Type B pancreatic cell (in vitro differentiated cells): ENCODE measurements around the gene ATP11C. TPM values are rescaled to one million over a fixed set of nuclear protein-coding genes. Genes with fewer than 3 reads are reported as not detected.

ENCODE experiments used
- DNase-seq: peaks from one replicate; pipeline ENCODE4 v3.0.0; 2021; ENCODE audit warnings: mixed read lengths; ENCODE audit not compliant: unreplicated experiment; ENCODE audit errors: extremely low spot score
- H3K27ac Mint-ChIP-seq: 2 replicates; pipeline ENCODE4 v1.8.0; 2021; ENCODE audit warnings: mild to moderate bottlenecking, mixed read lengths
- H3K27me3 Mint-ChIP-seq: 2 replicates; pipeline ENCODE4 v1.8.0; 2021; ENCODE audit warnings: mixed read lengths
- H3K36me3 Mint-ChIP-seq: 2 replicates; pipeline ENCODE4 v1.8.0; 2021; ENCODE audit warnings: mixed read lengths
- H3K4me1 Mint-ChIP-seq: one replicate; pipeline ENCODE4 v1.8.0; 2021; ENCODE audit warnings: mixed read lengths; ENCODE audit not compliant: unreplicated experiment
- H3K4me3 Mint-ChIP-seq: 2 replicates; pipeline ENCODE4 v1.8.0; 2021; ENCODE audit warnings: mild to moderate bottlenecking, mixed read lengths
- H3K9me3 Mint-ChIP-seq: 2 replicates; pipeline ENCODE4 v1.8.0; 2021; ENCODE audit warnings: mixed read lengths
- total RNA-seq: library from RNA; stranded (reverse); gene quantifications from 2 replicates; pipeline ENCODE4 v1.2.1, GENCODE V29; 2021; ENCODE audit warnings: low replicate concordance
- TF ChIP-seq, protein P1 (sequence below): fragments of 200-600 bp; sonication (generic); conservative IDR thresholded peaks from 2 replicates; pipeline ENCODE4 v1.5.0; 2021; ENCODE audit warnings: antibody characterized with exemption, mild to moderate bottlenecking

ATP11C gene
- total RNA-seq, 1 donor from 2014 or later: 18.9 TPM

DNA sequence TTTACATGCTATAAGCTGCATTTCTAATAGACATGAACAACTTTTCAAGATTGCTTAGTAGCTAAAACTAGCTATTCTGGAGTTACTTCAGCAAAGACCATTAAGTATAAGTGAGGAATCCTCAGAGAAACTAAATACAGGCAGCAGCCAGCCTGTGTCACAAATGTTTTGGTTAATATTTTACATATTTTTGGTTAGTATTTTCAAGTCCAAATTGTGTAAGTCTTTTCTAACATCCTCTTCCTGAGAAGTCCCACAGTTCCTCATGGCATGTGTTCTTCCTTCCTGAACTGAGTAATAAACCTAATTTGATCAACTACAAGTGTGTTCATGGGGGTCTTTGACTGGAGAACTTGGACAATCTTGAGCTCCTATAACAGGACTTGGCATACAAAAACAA, 182.5 kb downstream of the ATP11C start:
- no peak for DNase-seq
- Mint-ChIP-seq H3K27ac (no peak overlapping the region), H3K9me3 (peaks cover 8% of the 10 kb centered on the region), H3K36me3 (peaks cover 25% of the 10 kb centered on the region), H3K4me3 (no peak overlapping the region), H3K27me3 (no peaks in the 10 kb centered on the region), H3K4me1 (no peaks in the 10 kb centered on the region)
- TF ChIP-seq, protein P1, sequence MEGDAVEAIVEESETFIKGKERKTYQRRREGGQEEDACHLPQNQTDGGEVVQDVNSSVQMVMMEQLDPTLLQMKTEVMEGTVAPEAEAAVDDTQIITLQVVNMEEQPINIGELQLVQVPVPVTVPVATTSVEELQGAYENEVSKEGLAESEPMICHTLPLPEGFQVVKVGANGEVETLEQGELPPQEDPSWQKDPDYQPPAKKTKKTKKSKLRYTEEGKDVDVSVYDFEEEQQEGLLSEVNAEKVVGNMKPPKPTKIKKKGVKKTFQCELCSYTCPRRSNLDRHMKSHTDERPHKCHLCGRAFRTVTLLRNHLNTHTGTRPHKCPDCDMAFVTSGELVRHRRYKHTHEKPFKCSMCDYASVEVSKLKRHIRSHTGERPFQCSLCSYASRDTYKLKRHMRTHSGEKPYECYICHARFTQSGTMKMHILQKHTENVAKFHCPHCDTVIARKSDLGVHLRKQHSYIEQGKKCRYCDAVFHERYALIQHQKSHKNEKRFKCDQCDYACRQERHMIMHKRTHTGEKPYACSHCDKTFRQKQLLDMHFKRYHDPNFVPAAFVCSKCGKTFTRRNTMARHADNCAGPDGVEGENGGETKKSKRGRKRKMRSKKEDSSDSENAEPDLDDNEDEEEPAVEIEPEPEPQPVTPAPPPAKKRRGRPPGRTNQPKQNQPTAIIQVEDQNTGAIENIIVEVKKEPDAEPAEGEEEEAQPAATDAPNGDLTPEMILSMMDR: no peak

DNA sequence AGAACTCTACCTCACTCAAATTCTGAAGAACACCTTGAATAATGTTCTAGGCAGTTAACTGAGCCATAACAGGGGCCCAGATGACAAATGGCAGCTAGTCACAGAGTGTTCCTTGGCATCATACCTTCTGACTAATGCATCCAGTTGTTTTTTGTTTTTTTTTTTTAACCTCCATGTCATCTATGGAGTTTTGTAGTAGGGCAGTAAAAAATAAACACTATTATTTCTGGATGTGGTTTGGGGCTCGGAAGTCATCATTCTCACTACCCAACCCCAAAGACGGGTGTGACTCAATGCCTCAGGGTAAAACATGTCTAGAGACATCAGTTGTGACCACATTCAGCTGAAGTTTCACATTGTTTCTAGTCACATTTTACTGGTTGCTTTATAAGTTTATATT, 193.7 kb downstream of the ATP11C start:
- H3K4me1 Mint-ChIP-seq: no peaks in the 10 kb centered on the region
- H3K36me3 Mint-ChIP-seq: no peaks in the 10 kb centered on the region
- H3K9me3 Mint-ChIP-seq: no peaks in the 10 kb centered on the region
- no peak overlapping the region for H3K27ac Mint-ChIP-seq
- H3K4me3 Mint-ChIP-seq: no peak overlapping the region
- no peaks in the 10 kb centered on the region for H3K27me3 Mint-ChIP-seq
- TF ChIP-seq, protein P1: no peak
- DNase-seq: no peak

DNA sequence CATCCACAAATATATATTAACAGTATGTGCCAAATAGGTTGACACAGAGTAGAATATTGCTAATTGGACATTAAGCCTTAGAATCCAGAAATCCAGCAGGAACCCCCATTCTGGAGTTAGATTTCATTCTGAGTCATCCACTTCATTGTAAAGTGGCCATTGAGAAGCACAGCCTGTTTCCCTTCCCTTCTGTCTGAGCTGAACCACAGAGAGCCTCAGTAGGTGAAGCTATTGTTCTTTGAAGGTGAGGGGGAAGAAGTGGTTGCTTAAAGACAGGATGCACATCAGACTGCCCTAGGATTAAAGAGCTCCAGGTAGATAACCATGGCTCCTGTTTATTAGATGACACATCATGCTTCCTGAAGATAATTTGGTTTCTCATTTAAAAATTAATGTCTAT, 194.3 kb downstream of the ATP11C start:
- TF ChIP-seq, protein P1: no peak
- Mint-ChIP-seq H3K27me3 (no peaks in the 10 kb centered on the region), H3K4me3 (no peak overlapping the region), H3K4me1 (no peaks in the 10 kb centered on the region), H3K27ac (no peak overlapping the region), H3K9me3 (no peaks in the 10 kb centered on the region), H3K36me3 (no peaks in the 10 kb centered on the region)
- no peak for DNase-seq

DNA sequence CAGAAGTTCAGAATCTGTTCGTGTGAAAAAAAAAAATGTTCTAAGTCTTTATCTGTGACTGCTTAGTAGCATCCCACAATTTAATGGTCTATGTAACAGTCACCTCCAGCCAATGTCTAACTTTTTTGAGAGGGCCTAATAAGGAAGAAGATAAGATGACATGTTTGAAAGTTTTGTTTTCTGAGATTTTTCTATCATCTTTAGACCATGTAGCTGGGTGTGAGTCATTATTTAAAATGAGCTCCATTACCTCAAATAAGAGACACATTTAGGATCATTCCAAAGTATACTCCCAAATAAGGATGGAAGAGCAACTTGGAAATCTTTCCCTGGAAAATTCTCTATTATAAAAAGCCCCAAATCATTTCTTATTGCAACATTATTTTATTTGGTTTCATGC, 196.7 kb downstream of the ATP11C start:
- Mint-ChIP-seq H3K36me3 (no peaks in the 10 kb centered on the region), H3K4me3 (no peak overlapping the region), H3K9me3 (no peaks in the 10 kb centered on the region), H3K27ac (no peak overlapping the region), H3K27me3 (no peaks in the 10 kb centered on the region), H3K4me1 (no peaks in the 10 kb centered on the region)
- DNase-seq: no peak
- TF ChIP-seq, protein P1: no peak

DNA sequence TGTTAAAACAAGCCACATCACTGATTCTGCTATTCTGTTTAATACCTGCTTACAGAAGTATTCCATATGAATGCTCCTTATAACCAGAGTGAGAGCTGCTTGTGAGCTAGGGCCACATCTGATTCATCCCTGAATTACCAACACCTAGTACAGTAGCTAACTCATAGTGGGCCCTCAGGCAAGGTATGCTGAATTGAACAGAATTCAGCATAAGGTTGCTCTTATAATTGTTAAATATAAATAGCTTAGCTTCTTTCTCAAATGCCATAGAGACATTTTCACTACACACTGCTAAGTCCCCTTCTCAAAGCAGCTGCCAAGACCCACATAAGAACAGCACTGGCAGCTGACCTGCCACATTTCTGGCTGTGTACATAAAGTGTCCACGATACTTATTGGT, 197.9 kb downstream of the ATP11C start:
- H3K36me3 Mint-ChIP-seq: no peaks in the 10 kb centered on the region

More for the DNA sequence above, 197.9 kb downstream of the ATP11C start:
- no peak overlapping the region for H3K27ac Mint-ChIP-seq
- no peaks in the 10 kb centered on the region for H3K27me3 Mint-ChIP-seq
- H3K4me3 Mint-ChIP-seq: no peak overlapping the region
- no peaks in the 10 kb centered on the region for H3K4me1 Mint-ChIP-seq
- no peak for DNase-seq
- no peaks in the 10 kb centered on the region for H3K9me3 Mint-ChIP-seq
- TF ChIP-seq, protein P1: no peak
